Vagina (tissue), 2 donors: Measurements from ENCODE around the gene ZNF783. TPM values are rescaled to one million over a fixed set of nuclear protein-coding genes. Genes with fewer than 3 reads are reported as not detected.
"Not testable (repeated sequence)": the region's sequence is repeated elsewhere in the genome, so short reads cannot be mapped to it uniquely, and the experiment has no call there.

Source experiments
- DNase-seq, 2 donors: peaks; one replicate each; pipeline ENCODE4 v3.0.0-alpha.2; 2017; ENCODE audit errors: extremely low spot score in 2 of 2
- H3K27ac ChIP-seq: fragments of 200-600 bp; sonication (generic); one replicate; pipeline ENCODE4 v1.5.1; 2019
- H3K27me3 ChIP-seq: fragments of 200-600 bp; sonication (generic); one replicate; pipeline ENCODE4 v1.5.1; 2019
- H3K36me3 ChIP-seq, 2 donors: fragments of 200-600 bp; sonication (generic); one replicate each; pipeline ENCODE4 v1.5.1; 2017 to 2019
- H3K4me1 ChIP-seq: fragments of 200-600 bp; sonication (generic); one replicate; pipeline ENCODE4 v1.5.1; 2019
- H3K4me3 ChIP-seq, 2 donors: fragments of 200-600 bp; sonication (generic); 1 replicate in 1 of 2; 2 replicates in 1 of 2; pipeline ENCODE4 v1.5.1; 2016 to 2019
- H3K9me3 ChIP-seq: fragments of 200-600 bp; sonication (generic); one replicate; pipeline ENCODE4 v1.5.1; 2019
- CTCF ChIP-seq, 3 experiments: fragments of 450-650 bp in 2 of 3; fragments of 200-600 bp in 1 of 3; sonication (generic) in 1 of 3; IDR thresholded peaks; one replicate each; pipeline ENCODE4 v1.5.1; 2017 to 2019; ENCODE audit warnings: antibody characterized with exemption in 3 of 3, mild to moderate bottlenecking in 2 of 3, moderate library complexity in 2 of 3
- POLR2A ChIP-seq, 2 donors: fragments of 450-650 bp; IDR thresholded peaks; one replicate each; pipeline ENCODE4 v1.6.1; 2017; ENCODE audit warnings: antibody characterized with exemption in 2 of 2, mild to moderate bottlenecking in 2 of 2, moderate library complexity in 2 of 2
- POLR2AphosphoS5 ChIP-seq, 2 donors: sonication (generic); formaldehyde crosslinking; IDR thresholded peaks; one replicate each; pipeline ENCODE4 v1.9.0; 2017; ENCODE audit warnings: antibody characterized with exemption in 2 of 2, mild to moderate bottlenecking in 2 of 2, low read depth in 1 of 2; ENCODE audit not compliant: insufficient read depth in 1 of 2
- intact Hi-C: fragments of 100-400 bp; cut with DNase I; formaldehyde crosslinking; loops from one replicate; pipeline ENCODE4 v1.15.1; 2023
- total RNA-seq: library from RNA; depleted of rRNA; stranded (reverse); fragments of >200 nt; gene quantifications from one replicate; pipeline ENCODE4 v1.2.3, GENCODE V29; 2016

The ZNF783 gene
- total RNA-seq, 1 donor from 2014 or later = 13.8 TPM

GRCh38 chr7:149248777-149249176 lies 13.2 kb upstream of the ZNF783 start:
- TF ChIP-seq CTCF (IDR thresholded peaks at IDR 0.05) (no peak), POLR2AphosphoS5 (IDR thresholded peaks at IDR 0.05; ENCODE audit: insufficient read depth in 1 of 2, low read depth in 1 of 2) (no peak), POLR2A (IDR thresholded peaks at IDR 0.05) (no peak)
- H3K27ac ChIP-seq = no peak overlapping the region
- intact Hi-C loops = no loop called here

GRCh38 chr7:149250151-149250550 lies 11.8 kb upstream of the ZNF783 start:
- intact Hi-C loops, H3K4me1 ChIP-seq, H3K4me3 ChIP-seq, H3K27ac ChIP-seq, H3K9me3 ChIP-seq, DNase-seq, H3K27me3 ChIP-seq: not testable (repeated sequence)
- H3K36me3 ChIP-seq = peaks cover 6 to 43% of the 10 kb centered on the region in 2 donors

More at GRCh38 chr7:149248777-149249176, 13.2 kb upstream of the ZNF783 start:
- DNase-seq = no peak
- no peaks in the 10 kb centered on the region for H3K27me3 ChIP-seq
- H3K9me3 ChIP-seq = no peaks in the 10 kb centered on the region
- peaks cover 6 to 35% of the 10 kb centered on the region in 2 donors for H3K36me3 ChIP-seq
- peaks cover 8% of the 10 kb centered on the region for H3K4me1 ChIP-seq
- no peak overlapping the region for H3K4me3 ChIP-seq

GRCh38 chr7:149251518-149251917 lies 10.5 kb upstream of the ZNF783 start:
- peaks cover 6 to 43% of the 10 kb centered on the region in 2 donors for H3K36me3 ChIP-seq
- H3K27ac ChIP-seq, DNase-seq, H3K4me1 ChIP-seq, H3K4me3 ChIP-seq, H3K9me3 ChIP-seq, H3K27me3 ChIP-seq, intact Hi-C loops: not testable (repeated sequence)

- Histone ChIP-seq H3K4me3 (no peak overlapping the region), H3K27me3 (no peaks in the 10 kb centered on the region), H3K27ac (no peak overlapping the region), H3K9me3 (no peaks in the 10 kb centered on the region), H3K36me3 (peaks cover 6 to 43% of the 10 kb centered on the region in 2 donors), H3K4me1 (no peaks in the 10 kb centered on the region)
- no peak for DNase-seq
- TF ChIP-seq POLR2AphosphoS5 (IDR thresholded peaks at IDR 0.05; ENCODE audit: insufficient read depth in 1 of 2, low read depth in 1 of 2) = no peak
- TF ChIP-seq CTCF (IDR thresholded peaks at IDR 0.05) = no peak
- no peak for TF ChIP-seq POLR2A (IDR thresholded peaks at IDR 0.05)
- intact Hi-C loops = no loop called here
These were observed 9.6 kb upstream of the ZNF783 start for GRCh38 chr7:149252378-149252777.

- TF ChIP-seq POLR2AphosphoS5 (IDR thresholded peaks at IDR 0.05; ENCODE audit: insufficient read depth in 1 of 2, low read depth in 1 of 2) = no peak
- DNase-seq = no peak
- no peak overlapping the region for H3K4me3 ChIP-seq
- no peak overlapping the region for H3K27ac ChIP-seq
- no peaks in the 10 kb centered on the region for H3K4me1 ChIP-seq
- no peaks in the 10 kb centered on the region for H3K27me3 ChIP-seq
- peaks cover 6 to 43% of the 10 kb centered on the region in 2 donors for H3K36me3 ChIP-seq
- no peaks in the 10 kb centered on the region for H3K9me3 ChIP-seq
- intact Hi-C loops = no loop called here
These were observed 8.3 kb upstream of the ZNF783 start for GRCh38 chr7:149253665-149254064.

GRCh38 chr7:149254181-149254858 lies 7.7 kb upstream of the ZNF783 start:
- H3K27ac ChIP-seq = no peak overlapping the region
- no peak overlapping the region for H3K4me3 ChIP-seq
- peaks cover 6 to 43% of the 10 kb centered on the region in 2 donors for H3K36me3 ChIP-seq
- intact Hi-C loops = no loop called here
- no peaks in the 10 kb centered on the region for H3K9me3 ChIP-seq
- TF ChIP-seq POLR2A (IDR thresholded peaks at IDR 0.05) = no peak
- no peak for TF ChIP-seq CTCF (IDR thresholded peaks at IDR 0.05)
- no peak for TF ChIP-seq POLR2AphosphoS5 (IDR thresholded peaks at IDR 0.05; ENCODE audit: insufficient read depth in 1 of 2, low read depth in 1 of 2)
- no peaks in the 10 kb centered on the region for H3K4me1 ChIP-seq
- no peaks in the 10 kb centered on the region for H3K27me3 ChIP-seq
- DNase-seq = no peak
